Endometrial microvascular endothelial cells (primary cell): ENCODE results near the gene CMC4. TPM values are rescaled to one million over a fixed set of nuclear protein-coding genes. Genes with fewer than 3 reads are reported as not detected.

Experiments used
- in situ Hi-C: cut with HindIII; loops from 2 replicates; pipeline ENCODE4 v1.10.0; 2017; ENCODE audit warnings: low sequenced_read_pairs, low pct_unique_long_range_greater_than_20kb; ENCODE audit errors: inconsistent ontology term
- total RNA-seq: library from RNA; depleted of rRNA; stranded (reverse); fragments of >200 nt; gene quantifications from one replicate; pipeline ENCODE4 v1.2.3, GENCODE V29; 2015; ENCODE audit errors: inconsistent ontology term

CMC4 gene, protein sequence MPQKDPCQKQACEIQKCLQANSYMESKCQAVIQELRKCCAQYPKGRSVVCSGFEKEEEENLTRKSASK
- total RNA-seq = 8.3 TPM

DNA sequence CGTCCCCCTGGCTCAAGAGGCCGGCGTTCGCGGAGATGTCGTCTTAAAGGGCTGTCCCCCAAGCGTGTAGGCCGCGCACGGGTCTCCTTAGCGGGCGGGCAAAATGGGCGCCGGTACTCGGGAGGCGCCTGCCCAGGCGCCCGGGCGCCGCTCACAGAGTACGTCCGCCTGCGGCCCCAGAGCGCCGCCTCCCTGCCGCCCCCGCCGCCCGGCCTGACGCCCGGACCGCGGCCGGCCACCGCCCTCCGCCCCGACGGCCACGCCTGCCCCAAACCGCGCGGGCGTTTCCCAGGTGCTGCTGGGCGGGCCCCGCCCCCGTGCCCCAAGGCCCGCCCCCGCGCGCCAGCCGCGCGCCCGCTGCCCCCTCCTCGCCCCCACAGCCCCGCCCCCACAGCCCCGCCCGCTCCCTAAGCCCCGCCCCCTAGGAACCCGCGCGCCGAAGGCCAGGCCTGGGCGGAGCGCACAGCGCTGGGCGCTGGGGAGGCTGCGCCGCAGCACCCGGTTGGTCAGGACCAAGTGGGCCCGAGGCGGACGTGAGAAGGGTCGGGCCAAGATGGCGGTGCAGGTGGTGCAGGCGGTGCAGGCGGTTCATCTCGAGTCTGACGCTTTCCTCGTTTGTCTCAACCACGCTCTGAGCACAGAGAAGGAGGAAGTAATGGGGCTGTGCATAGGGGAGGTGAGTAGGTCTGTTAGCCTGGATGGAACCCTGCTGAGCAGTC, at the start of gene CMC4, which contains the start of the genes BRCC3 and MTCP1:
TSS of gene CMC4 (minus strand) at position 162 of the 719 bp plus-strand sequence. CDS start 7,113 bp downstream, outside the sequence.
TSS of gene BRCC3 (plus strand) at position 534 of the 719 bp plus-strand sequence. CDS start at position 554, 20 bp downstream.
TSS of gene MTCP1 (minus strand) at position 162 of the 719 bp plus-strand sequence. CDS start 5,126 bp downstream, outside the sequence.
- in situ Hi-C loops = no loop called here

DNA sequence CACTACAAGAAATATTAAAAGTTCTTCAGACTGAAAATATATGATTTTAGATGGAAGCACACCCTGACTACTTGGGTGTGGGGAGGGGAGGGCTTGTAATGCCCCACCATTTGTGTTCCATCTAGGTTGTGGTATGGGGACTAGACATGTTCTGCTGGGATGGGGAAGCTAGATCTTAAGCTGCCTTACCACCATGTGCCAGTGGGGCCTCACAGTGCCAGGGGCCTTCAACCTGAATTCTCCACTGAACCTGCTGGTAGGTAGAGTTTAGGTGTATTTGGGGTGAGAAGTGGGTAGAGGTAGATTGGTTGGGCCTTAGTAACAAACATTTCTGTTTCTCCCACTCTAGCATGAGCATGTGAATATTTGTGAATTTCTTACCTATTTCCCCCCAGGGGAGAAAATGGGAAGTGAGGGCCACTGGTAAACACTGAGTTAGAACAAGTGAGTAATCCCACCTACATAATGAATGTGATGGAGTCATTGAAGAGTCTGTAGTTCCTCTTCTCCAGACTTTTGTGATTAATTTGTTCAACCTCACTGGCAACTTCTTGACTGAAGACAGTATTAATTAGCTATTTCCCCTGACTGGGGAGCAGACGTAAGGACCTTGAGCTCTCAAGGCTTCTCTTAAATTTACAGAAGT, 44.4 kb upstream of the CMC4 start:
- in situ Hi-C loops = no loop called here

DNA sequence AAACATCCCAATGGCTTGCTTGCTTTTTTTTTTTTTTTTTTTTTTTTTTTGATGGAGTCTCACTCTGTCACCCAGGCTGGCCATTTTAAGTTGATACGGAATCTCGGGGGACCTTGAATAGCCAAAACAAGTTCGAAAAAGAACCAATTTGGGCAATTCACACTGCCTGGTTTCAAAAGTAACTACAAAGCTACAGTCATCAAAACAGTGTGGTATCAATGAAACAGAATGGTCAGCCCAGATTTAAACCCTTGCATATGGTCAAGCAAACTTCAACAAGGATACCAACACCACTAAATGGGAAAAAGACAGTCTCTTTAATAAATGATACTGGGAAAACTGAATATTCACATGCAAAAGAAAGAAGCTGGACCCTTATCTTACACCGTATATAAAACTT, 42.2 kb upstream of the CMC4 start:
- in situ Hi-C loops = no loop called here

GRCh38 chrX:155112171-155112570, 41.2 kb upstream of the CMC4 start:
- in situ Hi-C loops = no loop called here

DNA sequence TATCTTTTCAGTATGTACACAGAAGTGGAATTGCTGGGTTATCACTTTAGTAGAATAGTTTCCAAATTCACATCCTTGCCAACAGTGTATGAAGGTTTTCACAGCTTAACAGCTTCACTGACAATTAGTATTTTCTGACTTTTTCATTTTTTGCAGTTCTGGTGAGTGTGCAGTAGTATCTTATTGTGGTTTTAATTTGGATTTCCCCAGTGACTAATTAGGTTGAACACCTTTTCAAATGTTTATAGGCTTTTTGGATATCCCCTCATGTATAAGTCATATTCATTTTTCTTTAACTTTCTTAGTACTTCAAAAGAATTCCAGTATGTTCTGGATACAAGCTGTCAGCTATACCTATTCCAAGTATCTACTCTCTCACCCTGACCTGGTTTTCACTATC, 37.5 kb upstream of the CMC4 start:
- in situ Hi-C loops = no loop called here

DNA sequence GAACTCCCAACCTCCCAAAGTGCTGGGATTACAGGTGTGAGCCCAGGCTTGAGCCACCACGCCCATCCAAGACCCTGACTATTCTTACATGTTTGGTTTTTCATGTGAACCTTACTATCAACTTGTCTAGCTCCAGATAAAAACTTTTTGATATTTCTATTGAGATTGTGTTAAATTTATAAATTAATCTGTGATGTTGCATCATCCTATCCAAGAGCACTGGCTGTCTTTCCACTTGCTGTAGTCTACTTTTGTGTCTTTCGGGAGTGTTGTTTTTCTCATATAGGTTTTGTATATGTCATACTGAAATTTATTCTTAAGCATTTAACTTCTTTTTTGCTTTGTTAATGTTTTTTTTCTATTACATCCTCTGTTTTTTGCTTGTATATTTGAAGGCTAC, 35.0 kb upstream of the CMC4 start:
- in situ Hi-C loops = no loop called here

DNA sequence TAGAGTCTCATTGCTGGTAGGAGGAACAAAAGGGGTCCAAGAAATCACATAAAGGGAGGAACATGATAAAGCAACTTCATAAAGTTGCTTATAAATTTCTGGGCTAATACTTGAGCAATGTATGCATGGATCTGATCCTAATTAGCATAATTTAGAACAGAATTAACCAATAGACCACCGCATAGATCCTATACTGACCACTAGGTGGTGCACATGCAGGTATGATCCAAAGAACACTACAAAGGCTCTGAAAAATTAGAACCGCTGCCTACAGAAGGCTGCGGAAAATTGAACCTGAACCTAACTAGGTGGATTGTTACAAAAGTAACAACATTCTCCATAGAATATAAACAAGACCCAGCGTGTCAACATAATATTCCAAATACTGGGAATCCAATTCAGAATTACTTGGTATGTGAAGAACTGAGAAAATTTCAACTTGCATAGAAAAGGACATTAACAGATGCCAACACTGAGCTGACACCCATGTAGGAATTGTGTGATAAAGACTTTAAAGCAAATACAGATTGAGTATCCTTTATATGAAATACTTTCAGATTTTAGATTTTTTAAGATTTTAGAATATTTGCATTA, 23.6 kb upstream of the CMC4 start:
- in situ Hi-C loops = no loop called here

GRCh38 chrX:155086961-155087735, 16.2 kb upstream of the CMC4 start:
- in situ Hi-C loops = no loop called here

DNA sequence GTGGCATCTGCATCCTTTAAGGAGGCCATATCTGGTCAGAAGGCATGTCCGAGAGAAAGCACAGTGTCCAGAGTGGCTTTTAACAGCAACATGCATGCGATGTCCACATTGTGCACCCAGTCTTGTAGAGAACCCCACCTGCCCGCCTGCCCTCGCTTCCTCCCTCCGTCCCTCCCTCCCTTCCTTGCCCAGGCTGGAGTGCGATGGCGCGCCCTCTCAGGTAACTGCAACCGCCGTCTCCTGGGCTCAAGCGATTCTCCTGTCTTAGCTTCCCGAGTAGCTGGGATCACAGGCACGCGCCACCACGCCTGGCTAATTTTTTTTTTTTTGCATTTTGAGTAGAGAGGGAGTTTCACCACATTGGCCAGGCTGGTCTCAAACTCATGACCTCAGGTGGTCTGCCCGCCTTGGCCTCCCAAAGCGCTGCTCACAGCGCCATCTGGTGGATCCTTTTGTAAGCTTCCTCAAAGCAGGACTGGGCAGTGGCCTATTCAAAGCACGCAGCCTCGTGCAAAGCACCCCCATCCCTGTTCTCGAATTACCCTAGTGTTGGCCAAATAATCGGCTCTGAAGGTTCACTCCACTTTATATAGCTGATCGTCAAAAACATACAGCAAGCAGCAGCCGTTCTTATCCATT, 15.4 kb upstream of the CMC4 start:
- in situ Hi-C loops = no loop called here

DNA sequence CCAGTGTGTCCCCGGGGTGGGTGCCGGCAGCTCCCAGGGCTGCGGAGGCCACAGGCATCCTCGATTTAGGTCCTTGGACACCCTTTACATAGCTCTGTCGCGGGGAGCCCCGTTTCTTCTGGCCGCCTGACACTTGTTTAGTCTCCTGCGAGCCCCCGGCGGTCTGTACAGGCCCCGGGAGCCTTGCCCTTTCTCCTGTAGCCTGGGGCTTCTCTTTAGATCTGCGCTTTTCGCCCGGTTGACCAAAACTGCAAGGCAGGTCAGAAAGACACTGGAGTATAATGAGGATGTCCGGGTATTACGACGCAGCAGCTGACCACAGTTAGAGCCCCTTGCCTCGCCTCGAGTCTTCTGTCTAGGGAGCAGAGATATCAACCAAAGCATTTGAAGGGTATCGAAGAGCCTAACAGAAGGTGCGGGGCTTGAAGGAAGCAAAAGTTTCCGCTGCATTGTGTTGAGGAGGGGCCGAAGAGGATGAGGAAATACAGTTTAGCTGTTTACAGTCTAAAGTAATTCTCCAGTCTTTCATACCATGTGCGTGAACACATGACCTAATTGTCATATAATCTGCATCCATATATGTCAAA, 851 bp upstream of the CMC4 start:
- in situ Hi-C loops = no loop called here

DNA sequence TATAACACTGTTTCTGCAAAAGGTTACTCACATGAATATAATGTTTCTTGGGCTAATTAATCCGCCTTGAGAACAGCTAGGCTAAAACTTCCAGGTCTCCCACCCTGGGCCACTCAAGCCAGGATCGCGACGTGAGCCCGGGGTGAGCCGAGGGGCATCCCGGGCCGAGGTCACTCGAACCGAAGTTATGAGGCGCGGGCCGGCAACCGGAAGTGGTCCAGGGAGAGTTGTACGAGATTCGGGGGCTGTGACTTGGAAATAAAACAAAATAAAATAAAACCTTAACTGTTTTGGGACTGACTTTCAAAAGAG, 317 bp downstream of the CMC4 start:
- in situ Hi-C loops = no loop called here

- in situ Hi-C loops = no loop called here
These were observed 898 bp downstream of the CMC4 start for GRCh38 chrX:155070038-155070437.

- in situ Hi-C loops = no loop called here
These were observed 1.5 kb downstream of the CMC4 start for GRCh38 chrX:155069414-155069813.

DNA sequence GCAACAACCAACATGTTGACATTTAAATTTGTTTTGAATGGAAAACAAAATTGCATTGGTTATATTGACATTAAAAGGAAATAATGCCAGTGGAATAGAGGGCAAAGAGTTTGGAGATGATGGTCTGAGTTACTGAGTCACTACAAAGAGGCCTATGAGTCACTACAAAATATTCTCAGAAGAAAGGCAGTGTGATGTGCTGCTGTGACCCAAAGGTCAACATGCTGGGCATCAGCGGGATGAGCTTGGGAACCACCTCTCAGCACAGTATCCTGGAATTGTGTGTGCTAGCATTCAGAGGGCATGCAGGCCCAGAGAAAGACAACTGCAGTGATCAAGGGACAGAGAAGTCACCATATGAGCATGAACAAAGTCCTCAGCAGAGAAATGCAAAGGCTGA, 2.8 kb downstream of the CMC4 start:
- in situ Hi-C loops = no loop called here

GRCh38 chrX:155065035-155065734, 5.8 kb downstream of the CMC4 start:
- in situ Hi-C loops = no loop called here

DNA sequence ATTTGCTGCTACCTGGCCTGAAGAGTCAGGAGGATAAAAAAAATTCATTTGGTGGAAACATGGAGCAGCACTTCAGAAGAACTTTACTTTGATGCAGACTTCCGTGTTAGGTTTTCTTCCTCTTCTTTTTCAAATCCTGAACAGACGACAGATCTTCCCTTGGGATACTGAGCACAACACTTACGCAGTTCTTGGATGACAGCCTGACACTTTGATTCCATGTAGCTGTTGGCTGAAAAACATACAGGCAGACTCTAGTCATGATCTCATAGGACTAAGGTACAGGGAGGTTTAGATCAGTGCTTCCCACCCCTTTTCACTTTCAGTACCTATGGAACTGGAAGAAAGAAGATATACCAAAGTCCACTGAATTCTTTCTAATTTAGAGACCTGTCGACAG, 9.2 kb downstream of the CMC4 start:
- in situ Hi-C loops = no loop called here

GRCh38 chrX:155056877-155057792, 13.8 kb downstream of the CMC4 start:
- in situ Hi-C loops = no loop called here
